SK-N-SH treated with all-trans-retinoic acid at 6 μM for 48 hours (cell line): ENCODE data around the gene COL16A1.

ENCODE experiments used
- ATAC-seq: fragments of 200-7000 bp; cut with Tn5 transposase; 3 replicates; pipeline ENCODE4 v1.9.1; 2020; ENCODE audit warnings: mild to moderate bottlenecking, moderate library complexity
- ARNTL ChIP-seq: fragments of 450-650 bp; formaldehyde crosslinking; IDR thresholded peaks from 2 replicates; pipeline ENCODE4 v1.5.0; 2020; ENCODE audit warnings: low read depth, mild to moderate bottlenecking, moderate library complexity, borderline replicate concordance
- BACH2 ChIP-seq: fragments of 250-450 bp; sonication (Bioruptor Pico); IDR thresholded peaks from 2 replicates; pipeline ENCODE4 v1.9.0; 2021; ENCODE audit warnings: mild to moderate bottlenecking, borderline replicate concordance
- CSDC2 ChIP-seq: fragments of 250-450 bp; sonication (Bioruptor Pico); IDR thresholded peaks from 2 replicates; pipeline ENCODE4 v1.5.0; 2020; ENCODE audit warnings: mild to moderate bottlenecking, moderate library complexity
- ESRRG ChIP-seq: fragments of 250-450 bp; sonication (Bioruptor Pico); IDR thresholded peaks from 2 replicates; pipeline ENCODE4 v1.6.1; 2021; ENCODE audit warnings: mild to moderate bottlenecking
- GLIS3 ChIP-seq: fragments of 250-450 bp; sonication (Bioruptor Pico); IDR thresholded peaks from 2 replicates; pipeline ENCODE4 v1.5.0; 2020; ENCODE audit warnings: mild to moderate bottlenecking, moderate library complexity
- ISL1 ChIP-seq: fragments of 250-450 bp; sonication (Bioruptor Pico); IDR thresholded peaks from 2 replicates; pipeline ENCODE4 v2.1.2; 2022; ENCODE audit warnings: mild to moderate bottlenecking, moderate library complexity
- OSR1 ChIP-seq: fragments of 250-450 bp; sonication (Bioruptor Pico); IDR thresholded peaks from 2 replicates; pipeline ENCODE4 v1.8.0; 2022; ENCODE audit warnings: moderate library complexity, mild to moderate bottlenecking, inconsistent platforms
- PPARA ChIP-seq: fragments of 250-450 bp; sonication (Bioruptor Pico); IDR thresholded peaks from 2 replicates; pipeline ENCODE4 v1.5.0; 2020; ENCODE audit warnings: mild to moderate bottlenecking, borderline replicate concordance
- RARB ChIP-seq: fragments of 250-450 bp; sonication (Bioruptor Pico); IDR thresholded peaks from 2 replicates; pipeline ENCODE4 v1.8.0; 2021; ENCODE audit warnings: mild to moderate bottlenecking, moderate library complexity
- SNAI2 ChIP-seq: fragments of 250-450 bp; sonication (Bioruptor Pico); IDR thresholded peaks from 2 replicates; pipeline ENCODE4 v1.5.0; 2020; ENCODE audit warnings: mild to moderate bottlenecking, moderate library complexity
- TCF4 ChIP-seq: fragments of 250-450 bp; sonication (Bioruptor Pico); IDR thresholded peaks from 2 replicates; pipeline ENCODE4 v1.8.0; 2021; ENCODE audit warnings: mild to moderate bottlenecking, moderate library complexity, borderline replicate concordance
- TOX ChIP-seq: fragments of 250-450 bp; sonication (Bioruptor Pico); IDR thresholded peaks from 2 replicates; pipeline ENCODE4 v1.8.0; 2021; ENCODE audit warnings: mild to moderate bottlenecking, moderate library complexity, borderline replicate concordance
- ZC3H10 ChIP-seq: fragments of 250-450 bp; sonication (Bioruptor Pico); IDR thresholded peaks from 2 replicates; pipeline ENCODE4 v1.5.1; 2021; ENCODE audit warnings: mild to moderate bottlenecking, moderate library complexity
- ZFP3 ChIP-seq: fragments of 250-450 bp; sonication (Bioruptor Pico); IDR thresholded peaks from 2 replicates; pipeline ENCODE4 v1.5.0; 2020; ENCODE audit warnings: mild to moderate bottlenecking, moderate library complexity
- ZFP30 ChIP-seq: fragments of 450-650 bp; formaldehyde crosslinking; IDR thresholded peaks from 2 replicates; pipeline ENCODE4 v1.5.0; 2022; ENCODE audit warnings: mild to moderate bottlenecking, moderate library complexity
- ZNF70 ChIP-seq: fragments of 450-650 bp; formaldehyde crosslinking; IDR thresholded peaks from 2 replicates; pipeline ENCODE4 v1.5.0; 2020; ENCODE audit warnings: mild to moderate bottlenecking, moderate library complexity
- ZNF8 ChIP-seq: fragments of 450-650 bp; formaldehyde crosslinking; IDR thresholded peaks from 2 replicates; pipeline ENCODE4 v1.5.0; 2020; ENCODE audit warnings: mild to moderate bottlenecking, moderate library complexity
- TF ChIP-seq, protein P1 (sequence below): fragments of 250-450 bp; sonication (Bioruptor Pico); IDR thresholded peaks from 2 replicates; pipeline ENCODE4 v1.5.0; 2020; ENCODE audit warnings: mild to moderate bottlenecking, moderate library complexity
- TF ChIP-seq, protein P2 (sequence below): fragments of 250-450 bp; sonication (Bioruptor Pico); IDR thresholded peaks from 2 replicates; pipeline ENCODE4 v1.8.0; 2020; ENCODE audit warnings: mild to moderate bottlenecking, moderate library complexity, borderline replicate concordance
- TF ChIP-seq, protein P3 (sequence below): fragments of 250-450 bp; sonication (Bioruptor Pico); IDR thresholded peaks from 2 replicates; pipeline ENCODE4 v1.8.0; 2021; ENCODE audit warnings: low read depth, mild to moderate bottlenecking, moderate library complexity, borderline replicate concordance
- TF ChIP-seq, protein P4 (sequence below): fragments of 250-450 bp; sonication (Bioruptor Pico); IDR thresholded peaks from 2 replicates; pipeline ENCODE4 v1.5.1; 2021; ENCODE audit warnings: mild to moderate bottlenecking, moderate library complexity

COL16A1 gene

DNA sequence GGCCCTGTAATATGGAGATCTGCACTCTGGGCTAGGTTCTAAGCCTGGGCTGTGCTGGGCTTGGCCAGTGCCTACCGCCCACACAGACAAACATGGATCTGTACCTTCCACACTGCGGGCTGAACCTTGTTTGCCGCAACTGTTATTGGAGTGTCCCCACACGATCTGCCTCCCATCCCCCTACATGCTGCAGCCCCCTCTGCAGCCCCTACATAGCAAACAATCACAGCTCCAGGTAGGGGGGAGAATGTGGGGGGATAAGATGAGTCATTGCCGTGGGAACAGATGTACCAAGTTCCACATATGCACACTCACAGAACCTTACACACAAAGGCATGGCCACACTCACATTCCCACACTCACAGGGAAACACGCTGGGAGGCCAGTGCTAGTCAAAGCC is 88.4 kb downstream of the COL16A1 start:
- TF ChIP-seq OSR1 (CRISPR knock-in tag) (no peak), ZC3H10 (no peak), SNAI2 (no peak), TOX (CRISPR knock-in tag) (no peak), ESRRG (CRISPR knock-in tag) (no peak), ZFP3 (CRISPR knock-in tag) (no peak)
- TF ChIP-seq, protein P1, sequence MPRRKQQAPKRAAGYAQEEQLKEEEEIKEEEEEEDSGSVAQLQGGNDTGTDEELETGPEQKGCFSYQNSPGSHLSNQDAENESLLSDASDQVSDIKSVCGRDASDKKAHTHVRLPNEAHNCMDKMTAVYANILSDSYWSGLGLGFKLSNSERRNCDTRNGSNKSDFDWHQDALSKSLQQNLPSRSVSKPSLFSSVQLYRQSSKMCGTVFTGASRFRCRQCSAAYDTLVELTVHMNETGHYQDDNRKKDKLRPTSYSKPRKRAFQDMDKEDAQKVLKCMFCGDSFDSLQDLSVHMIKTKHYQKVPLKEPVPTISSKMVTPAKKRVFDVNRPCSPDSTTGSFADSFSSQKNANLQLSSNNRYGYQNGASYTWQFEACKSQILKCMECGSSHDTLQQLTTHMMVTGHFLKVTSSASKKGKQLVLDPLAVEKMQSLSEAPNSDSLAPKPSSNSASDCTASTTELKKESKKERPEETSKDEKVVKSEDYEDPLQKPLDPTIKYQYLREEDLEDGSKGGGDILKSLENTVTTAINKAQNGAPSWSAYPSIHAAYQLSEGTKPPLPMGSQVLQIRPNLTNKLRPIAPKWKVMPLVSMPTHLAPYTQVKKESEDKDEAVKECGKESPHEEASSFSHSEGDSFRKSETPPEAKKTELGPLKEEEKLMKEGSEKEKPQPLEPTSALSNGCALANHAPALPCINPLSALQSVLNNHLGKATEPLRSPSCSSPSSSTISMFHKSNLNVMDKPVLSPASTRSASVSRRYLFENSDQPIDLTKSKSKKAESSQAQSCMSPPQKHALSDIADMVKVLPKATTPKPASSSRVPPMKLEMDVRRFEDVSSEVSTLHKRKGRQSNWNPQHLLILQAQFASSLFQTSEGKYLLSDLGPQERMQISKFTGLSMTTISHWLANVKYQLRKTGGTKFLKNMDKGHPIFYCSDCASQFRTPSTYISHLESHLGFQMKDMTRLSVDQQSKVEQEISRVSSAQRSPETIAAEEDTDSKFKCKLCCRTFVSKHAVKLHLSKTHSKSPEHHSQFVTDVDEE (CRISPR knock-in tag) = no peak
- no peak for ATAC-seq

DNA sequence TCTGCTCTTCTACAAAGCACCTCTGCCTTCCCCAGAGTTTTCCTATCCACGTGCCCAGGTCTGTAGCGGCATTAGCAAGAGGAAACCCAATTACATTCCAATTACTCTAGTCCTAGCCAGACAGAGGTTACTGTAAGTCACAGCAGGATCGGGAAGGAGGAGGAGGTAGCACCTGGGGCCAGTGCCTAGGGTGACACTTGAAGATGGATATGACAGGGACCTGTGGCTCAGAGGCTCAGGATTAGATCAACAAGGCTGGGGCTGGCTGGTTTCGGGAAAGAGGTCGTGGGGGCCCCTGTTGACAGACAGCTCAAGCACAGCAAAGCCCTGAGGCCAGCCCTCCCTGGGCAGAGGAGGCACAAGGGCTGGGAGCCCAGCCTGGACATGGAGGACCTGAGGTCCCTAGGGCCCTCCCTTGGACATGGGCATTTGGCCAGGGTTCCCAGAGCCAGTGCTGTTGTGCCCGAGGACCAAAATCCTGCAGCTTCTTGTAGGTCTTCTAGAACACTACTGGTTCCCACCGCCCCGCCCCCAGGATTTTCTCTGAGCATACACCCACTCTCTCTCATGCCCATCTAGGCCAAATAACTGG is 89.3 kb downstream of the COL16A1 start:
- ATAC-seq = no peak
- TF ChIP-seq TOX (CRISPR knock-in tag) = no peak
- no peak for TF ChIP-seq ZNF8 (CRISPR knock-in tag)
- TF ChIP-seq, protein P1 (CRISPR knock-in tag) = no peak
- TF ChIP-seq, protein P2, sequence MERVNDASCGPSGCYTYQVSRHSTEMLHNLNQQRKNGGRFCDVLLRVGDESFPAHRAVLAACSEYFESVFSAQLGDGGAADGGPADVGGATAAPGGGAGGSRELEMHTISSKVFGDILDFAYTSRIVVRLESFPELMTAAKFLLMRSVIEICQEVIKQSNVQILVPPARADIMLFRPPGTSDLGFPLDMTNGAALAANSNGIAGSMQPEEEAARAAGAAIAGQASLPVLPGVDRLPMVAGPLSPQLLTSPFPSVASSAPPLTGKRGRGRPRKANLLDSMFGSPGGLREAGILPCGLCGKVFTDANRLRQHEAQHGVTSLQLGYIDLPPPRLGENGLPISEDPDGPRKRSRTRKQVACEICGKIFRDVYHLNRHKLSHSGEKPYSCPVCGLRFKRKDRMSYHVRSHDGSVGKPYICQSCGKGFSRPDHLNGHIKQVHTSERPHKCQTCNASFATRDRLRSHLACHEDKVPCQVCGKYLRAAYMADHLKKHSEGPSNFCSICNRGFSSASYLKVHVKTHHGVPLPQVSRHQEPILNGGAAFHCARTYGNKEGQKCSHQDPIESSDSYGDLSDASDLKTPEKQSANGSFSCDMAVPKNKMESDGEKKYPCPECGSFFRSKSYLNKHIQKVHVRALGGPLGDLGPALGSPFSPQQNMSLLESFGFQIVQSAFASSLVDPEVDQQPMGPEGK (CRISPR knock-in tag) = no peak
- no peak for TF ChIP-seq ZC3H10
- TF ChIP-seq TCF4 = no peak
- no peak for TF ChIP-seq GLIS3 (CRISPR knock-in tag)
- no peak for TF ChIP-seq RARB (CRISPR knock-in tag)
- no peak for TF ChIP-seq ESRRG (CRISPR knock-in tag)
- TF ChIP-seq ARNTL (CRISPR knock-in tag) = no peak
- TF ChIP-seq ISL1 = no peak
- no peak for TF ChIP-seq BACH2 (CRISPR knock-in tag)
- no peak for TF ChIP-seq PPARA
- no peak for TF ChIP-seq SNAI2
- TF ChIP-seq, protein P3, sequence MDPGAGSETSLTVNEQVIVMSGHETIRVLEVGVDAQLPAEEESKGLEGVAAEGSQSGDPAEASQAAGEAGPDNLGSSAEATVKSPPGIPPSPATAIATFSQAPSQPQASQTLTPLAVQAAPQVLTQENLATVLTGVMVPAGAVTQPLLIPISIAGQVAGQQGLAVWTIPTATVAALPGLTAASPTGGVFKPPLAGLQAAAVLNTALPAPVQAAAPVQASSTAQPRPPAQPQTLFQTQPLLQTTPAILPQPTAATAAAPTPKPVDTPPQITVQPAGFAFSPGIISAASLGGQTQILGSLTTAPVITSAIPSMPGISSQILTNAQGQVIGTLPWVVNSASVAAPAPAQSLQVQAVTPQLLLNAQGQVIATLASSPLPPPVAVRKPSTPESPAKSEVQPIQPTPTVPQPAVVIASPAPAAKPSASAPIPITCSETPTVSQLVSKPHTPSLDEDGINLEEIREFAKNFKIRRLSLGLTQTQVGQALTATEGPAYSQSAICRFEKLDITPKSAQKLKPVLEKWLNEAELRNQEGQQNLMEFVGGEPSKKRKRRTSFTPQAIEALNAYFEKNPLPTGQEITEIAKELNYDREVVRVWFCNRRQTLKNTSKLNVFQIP (CRISPR knock-in tag) = no peak
- no peak for TF ChIP-seq ZNF70 (CRISPR knock-in tag)
- no peak for TF ChIP-seq ZFP30 (CRISPR knock-in tag)
- no peak for TF ChIP-seq OSR1 (CRISPR knock-in tag)
- TF ChIP-seq CSDC2 (CRISPR knock-in tag) = no peak
- TF ChIP-seq, protein P4, sequence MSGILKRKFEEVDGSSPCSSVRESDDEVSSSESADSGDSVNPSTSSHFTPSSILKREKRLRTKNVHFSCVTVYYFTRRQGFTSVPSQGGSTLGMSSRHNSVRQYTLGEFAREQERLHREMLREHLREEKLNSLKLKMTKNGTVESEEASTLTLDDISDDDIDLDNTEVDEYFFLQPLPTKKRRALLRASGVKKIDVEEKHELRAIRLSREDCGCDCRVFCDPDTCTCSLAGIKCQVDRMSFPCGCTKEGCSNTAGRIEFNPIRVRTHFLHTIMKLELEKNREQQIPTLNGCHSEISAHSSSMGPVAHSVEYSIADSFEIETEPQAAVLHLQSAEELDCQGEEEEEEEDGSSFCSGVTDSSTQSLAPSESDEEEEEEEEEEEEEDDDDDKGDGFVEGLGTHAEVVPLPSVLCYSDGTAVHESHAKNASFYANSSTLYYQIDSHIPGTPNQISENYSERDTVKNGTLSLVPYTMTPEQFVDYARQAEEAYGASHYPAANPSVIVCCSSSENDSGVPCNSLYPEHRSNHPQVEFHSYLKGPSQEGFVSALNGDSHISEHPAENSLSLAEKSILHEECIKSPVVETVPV (CRISPR knock-in tag) = no peak
